Measurements from ENCODE around the gene CPN1.
"Not testable (repeated sequence)": the region's sequence is repeated elsewhere in the genome, so short reads cannot be mapped to it uniquely, and the experiment has no call there.

Gene CPN1

DNA sequence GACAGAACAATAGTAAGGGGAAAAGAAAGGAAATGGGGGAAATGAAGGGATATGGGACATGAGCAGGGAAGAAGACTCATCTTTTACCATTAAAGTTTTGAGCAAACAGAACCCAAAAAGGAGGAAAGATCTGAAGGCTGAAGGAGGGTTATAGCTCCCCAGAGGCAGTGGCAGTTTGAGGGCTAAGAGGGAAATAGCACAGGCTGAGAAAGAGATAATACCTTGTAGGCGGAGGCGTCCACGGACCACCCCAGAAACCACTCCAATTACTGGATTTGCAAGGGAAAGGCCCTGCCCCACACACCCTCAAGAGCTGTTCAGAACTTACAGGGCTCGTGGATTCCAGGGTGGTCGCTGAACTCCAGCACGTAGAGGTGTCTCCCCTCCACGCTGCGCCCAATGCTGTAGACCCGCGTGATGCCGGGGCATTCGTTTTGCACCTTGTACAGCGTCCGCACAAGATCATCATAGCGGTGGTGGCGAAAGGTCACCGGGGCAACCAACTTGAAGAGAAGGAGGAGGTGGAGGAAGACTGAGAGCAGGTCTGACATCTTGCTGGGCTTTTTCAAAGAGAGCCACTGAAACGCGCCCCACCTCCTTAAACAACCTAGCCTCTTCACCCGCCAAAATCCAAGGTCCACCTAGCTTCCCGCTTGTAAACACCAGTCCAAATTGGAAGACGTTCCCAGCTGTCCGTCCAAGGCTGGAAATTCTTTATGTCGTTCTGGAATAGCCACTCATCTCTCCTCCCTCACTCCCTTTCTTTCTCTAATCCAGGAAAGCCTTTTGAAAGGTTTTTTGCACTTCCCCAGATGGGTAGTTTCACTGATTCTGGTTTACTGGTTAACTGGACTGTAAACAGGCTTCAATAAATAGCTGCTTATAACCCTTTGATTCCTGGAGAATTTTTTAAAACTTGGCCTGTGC is at the start of gene CPN1:
TSS of gene CPN1 (minus strand) at position 795 of the 927 bp plus-strand sequence. CDS start at position 551, 244 bp downstream.
- no peaks in the 10 kb centered on the region for H3K36me3 ChIP-seq (ENCODE audit: insufficient read depth, low read length)
- H2AFZ ChIP-seq (ENCODE audit: low read depth, low read length) = no peak within 1 kb of the TSS
- H3K9me3 ChIP-seq (ENCODE audit: low read length) = no peaks in the 10 kb centered on the region
- peaks cover 5% of the 10 kb centered on the region for H3K27me3 ChIP-seq (ENCODE audit: insufficient read depth, low read length)
- no peaks in the 10 kb centered on the region for H3K4me1 ChIP-seq (ENCODE audit: insufficient read depth, low read length)
- no peak within 1 kb of the TSS for H3K4me3 ChIP-seq (ENCODE audit: low read length)

DNA sequence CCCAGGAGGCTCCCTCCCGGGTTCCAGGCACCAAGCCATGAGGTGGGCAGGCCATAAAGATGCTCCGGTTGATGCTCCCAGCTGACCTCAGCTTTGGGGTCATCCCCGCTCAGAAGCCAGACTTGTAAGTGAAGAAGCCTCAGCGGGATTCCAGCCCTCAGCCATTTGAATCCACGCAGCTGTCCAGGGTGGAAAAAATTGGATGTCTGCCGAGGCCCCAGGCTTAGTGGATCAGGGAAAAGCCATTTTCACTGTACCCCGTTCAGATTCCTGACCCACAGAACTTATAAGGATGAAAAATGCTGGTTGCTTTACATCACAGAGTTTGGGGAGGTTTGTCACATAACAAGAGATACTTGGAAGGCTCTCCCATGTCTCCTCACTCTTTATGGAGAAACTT is 49.2 kb upstream of the CPN1 start:
- H3K36me3 ChIP-seq (ENCODE audit: insufficient read depth, low read length) = no peaks in the 10 kb centered on the region
- no peaks in the 10 kb centered on the region for H3K9me3 ChIP-seq (ENCODE audit: low read length)
- H3K27me3 ChIP-seq (ENCODE audit: insufficient read depth, low read length) = no peaks in the 10 kb centered on the region
- no peak overlapping the region for H2AFZ ChIP-seq (ENCODE audit: low read depth, low read length)
- no peaks in the 10 kb centered on the region for H3K4me1 ChIP-seq (ENCODE audit: insufficient read depth, low read length)
- no peak overlapping the region for H3K4me3 ChIP-seq (ENCODE audit: low read length)

DNA sequence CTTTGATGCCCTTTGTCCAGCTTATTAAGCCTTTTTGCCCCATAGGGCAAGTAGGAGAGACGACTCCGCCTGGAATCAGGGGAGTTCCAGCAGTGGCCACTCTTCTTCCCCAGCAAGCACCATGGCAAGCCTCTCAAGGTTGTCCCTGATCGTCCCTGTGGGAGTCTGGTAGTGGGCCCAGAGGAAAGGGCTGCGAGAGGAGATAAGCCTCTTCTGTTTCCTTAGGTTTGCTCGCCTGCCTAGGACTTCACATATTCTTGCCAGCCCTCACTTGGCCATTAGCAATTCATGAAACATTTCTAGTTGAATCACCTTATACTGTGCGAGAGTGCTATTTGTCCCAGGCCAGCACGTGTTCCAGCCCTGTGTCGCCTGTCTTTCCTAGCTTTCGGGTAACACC is 47.8 kb upstream of the CPN1 start:
- Histone ChIP-seq H2AFZ (ENCODE audit: low read depth, low read length) (no peak overlapping the region), H3K4me1 (ENCODE audit: insufficient read depth, low read length) (no peaks in the 10 kb centered on the region), H3K36me3 (ENCODE audit: insufficient read depth, low read length) (no peaks in the 10 kb centered on the region), H3K4me3 (ENCODE audit: low read length) (no peak overlapping the region), H3K9me3 (ENCODE audit: low read length) (no peaks in the 10 kb centered on the region), H3K27me3 (ENCODE audit: insufficient read depth, low read length) (no peaks in the 10 kb centered on the region)

DNA sequence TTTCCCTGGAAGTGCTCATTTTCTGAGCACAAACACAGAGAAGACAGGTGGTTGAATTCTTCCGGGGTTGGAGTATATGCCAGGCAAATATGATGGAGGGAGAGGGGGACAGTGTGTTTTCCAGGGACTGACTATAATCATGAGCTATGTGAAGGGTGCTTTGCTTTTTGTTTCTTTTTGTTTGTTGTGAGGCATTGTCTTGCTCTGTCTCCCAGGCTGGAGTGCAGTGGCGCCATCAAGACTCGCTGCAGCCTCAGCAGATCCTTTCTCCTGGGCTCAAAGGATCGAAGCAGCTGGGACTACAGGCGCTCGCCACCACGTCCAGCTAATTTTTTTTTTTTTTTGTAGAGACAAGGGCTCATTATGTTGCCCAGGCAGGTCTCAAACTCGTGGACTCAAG is 47.3 kb upstream of the CPN1 start:
- no peak overlapping the region for H2AFZ ChIP-seq (ENCODE audit: low read depth, low read length)
- no peaks in the 10 kb centered on the region for H3K9me3 ChIP-seq (ENCODE audit: low read length)
- no peaks in the 10 kb centered on the region for H3K4me1 ChIP-seq (ENCODE audit: insufficient read depth, low read length)
- H3K36me3 ChIP-seq (ENCODE audit: insufficient read depth, low read length) = no peaks in the 10 kb centered on the region
- H3K4me3 ChIP-seq (ENCODE audit: low read length) = no peak overlapping the region
- no peaks in the 10 kb centered on the region for H3K27me3 ChIP-seq (ENCODE audit: insufficient read depth, low read length)

DNA sequence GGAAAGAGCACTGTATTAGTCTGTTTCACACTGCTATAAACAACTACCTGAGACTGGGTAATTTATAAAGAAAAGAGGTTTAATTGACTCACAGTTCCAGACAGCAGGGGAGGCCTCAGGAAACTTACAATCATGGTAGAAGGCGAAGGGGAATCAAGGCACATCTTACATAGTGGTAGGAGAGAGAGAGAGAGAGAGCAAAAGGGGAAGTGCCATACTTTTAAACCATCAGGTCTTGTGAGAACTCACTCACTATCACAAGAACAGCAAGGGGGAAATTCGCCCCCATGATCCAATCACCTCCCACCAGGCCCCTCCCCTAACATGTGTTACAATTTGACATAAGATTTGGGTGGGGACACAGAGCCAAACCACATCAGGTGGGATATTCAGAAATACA is 43.7 kb upstream of the CPN1 start:
- not testable (repeated sequence) for H2AFZ ChIP-seq (ENCODE audit: low read depth, low read length); H3K9me3 ChIP-seq (ENCODE audit: low read length); H3K4me1 ChIP-seq (ENCODE audit: insufficient read depth, low read length); H3K36me3 ChIP-seq (ENCODE audit: insufficient read depth, low read length); H3K27me3 ChIP-seq (ENCODE audit: insufficient read depth, low read length); H3K4me3 ChIP-seq (ENCODE audit: low read length)

DNA sequence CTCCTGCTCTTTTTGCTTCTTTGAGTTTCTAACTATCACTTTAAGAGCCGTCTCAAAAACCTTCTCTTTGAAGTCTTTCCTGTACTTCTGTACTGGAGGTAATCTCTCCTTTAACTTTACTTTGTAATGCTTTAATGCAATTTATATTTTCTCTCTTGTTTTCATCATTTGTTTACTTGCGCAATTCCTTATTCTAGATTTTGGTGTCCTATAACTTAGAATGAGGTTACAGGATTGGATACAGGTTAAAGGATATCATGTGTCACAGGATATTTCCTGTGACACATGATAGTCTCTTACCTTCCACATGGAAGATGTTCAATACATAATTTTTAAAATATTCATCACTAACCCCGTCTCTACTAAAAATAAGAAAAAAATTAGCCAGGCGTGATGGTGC is 42.4 kb upstream of the CPN1 start:
- H3K4me1 ChIP-seq (ENCODE audit: insufficient read depth, low read length) = no peaks in the 10 kb centered on the region
- no peaks in the 10 kb centered on the region for H3K27me3 ChIP-seq (ENCODE audit: insufficient read depth, low read length)
- H3K9me3 ChIP-seq (ENCODE audit: low read length) = no peaks in the 10 kb centered on the region
- H3K4me3 ChIP-seq (ENCODE audit: low read length) = no peak overlapping the region
- H2AFZ ChIP-seq (ENCODE audit: low read depth, low read length) = no peak overlapping the region
- H3K36me3 ChIP-seq (ENCODE audit: insufficient read depth, low read length) = no peaks in the 10 kb centered on the region

DNA sequence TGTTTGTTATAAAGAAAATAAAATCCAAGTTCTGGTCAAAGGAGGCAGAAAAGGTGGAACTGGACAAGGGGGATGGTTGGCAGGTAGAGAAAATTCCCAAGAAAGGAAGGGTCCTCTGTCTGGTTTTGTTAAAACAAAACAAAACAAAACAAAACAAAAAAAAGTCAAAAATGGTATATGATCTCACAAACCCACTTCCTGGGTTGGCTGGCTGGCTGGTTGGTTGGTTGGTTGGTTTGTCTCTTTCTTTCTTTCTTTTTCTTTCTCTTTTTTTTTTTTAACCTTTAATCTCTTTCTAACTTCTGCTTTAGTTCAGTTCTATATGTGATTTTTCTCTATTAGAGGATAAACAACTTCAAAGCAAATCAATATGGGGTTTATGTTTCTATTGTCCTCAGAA is 41.1 kb upstream of the CPN1 start:
- Histone ChIP-seq H3K9me3 (ENCODE audit: low read length) (no peaks in the 10 kb centered on the region), H3K4me3 (ENCODE audit: low read length) (no peak overlapping the region), H3K4me1 (ENCODE audit: insufficient read depth, low read length) (no peaks in the 10 kb centered on the region), H2AFZ (ENCODE audit: low read depth, low read length) (no peak overlapping the region), H3K36me3 (ENCODE audit: insufficient read depth, low read length) (no peaks in the 10 kb centered on the region), H3K27me3 (ENCODE audit: insufficient read depth, low read length) (peaks cover 3% of the 10 kb centered on the region)

DNA sequence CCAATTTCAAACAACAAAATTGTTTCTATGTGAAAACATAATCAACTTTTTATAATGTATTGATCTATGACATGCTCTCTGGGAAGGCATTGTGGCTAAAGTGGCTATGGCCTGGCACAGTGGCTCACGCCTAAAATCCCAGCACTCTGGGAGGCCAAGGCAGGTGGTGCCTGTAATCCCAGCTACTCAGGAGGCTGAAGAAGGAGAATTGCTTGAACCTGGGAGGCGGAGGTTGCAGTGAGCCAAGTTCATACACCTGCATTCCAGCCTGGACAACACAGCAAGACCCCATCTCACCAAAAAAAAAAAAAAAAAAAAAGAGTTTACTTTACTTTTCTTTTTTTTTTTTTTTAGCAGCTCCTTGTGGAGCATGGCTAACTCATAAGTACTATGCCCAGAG is 38.9 kb upstream of the CPN1 start:
- Histone ChIP-seq H2AFZ (ENCODE audit: low read depth, low read length) (no peak overlapping the region), H3K9me3 (ENCODE audit: low read length) (no peaks in the 10 kb centered on the region), H3K36me3 (ENCODE audit: insufficient read depth, low read length) (no peaks in the 10 kb centered on the region), H3K4me1 (ENCODE audit: insufficient read depth, low read length) (no peaks in the 10 kb centered on the region), H3K27me3 (ENCODE audit: insufficient read depth, low read length) (peaks cover 3% of the 10 kb centered on the region), H3K4me3 (ENCODE audit: low read length) (no peak overlapping the region)

DNA sequence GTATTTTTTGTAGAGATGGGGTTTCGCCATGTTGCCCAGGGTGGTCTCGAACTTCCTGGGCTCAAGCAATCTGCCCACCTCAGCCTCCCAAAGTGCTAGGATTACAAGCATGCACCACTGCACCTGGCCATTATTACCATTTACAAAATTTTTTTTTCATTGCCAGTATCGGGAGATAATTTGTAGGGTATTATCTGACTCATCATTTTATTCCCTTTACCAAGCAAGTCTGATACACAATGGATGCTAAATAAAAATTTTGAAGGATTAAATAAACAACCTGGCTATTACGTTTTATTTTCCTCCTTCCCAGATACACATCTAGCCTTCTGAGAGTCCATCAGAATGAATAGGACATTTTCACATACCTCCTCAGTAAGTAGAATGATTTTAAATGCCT is 38.1 kb upstream of the CPN1 start:
- Histone ChIP-seq H3K4me3 (ENCODE audit: low read length) (no peak overlapping the region), H3K27me3 (ENCODE audit: insufficient read depth, low read length) (peaks cover 3% of the 10 kb centered on the region), H2AFZ (ENCODE audit: low read depth, low read length) (no peak overlapping the region), H3K9me3 (ENCODE audit: low read length) (no peaks in the 10 kb centered on the region), H3K36me3 (ENCODE audit: insufficient read depth, low read length) (no peaks in the 10 kb centered on the region), H3K4me1 (ENCODE audit: insufficient read depth, low read length) (no peaks in the 10 kb centered on the region)

DNA sequence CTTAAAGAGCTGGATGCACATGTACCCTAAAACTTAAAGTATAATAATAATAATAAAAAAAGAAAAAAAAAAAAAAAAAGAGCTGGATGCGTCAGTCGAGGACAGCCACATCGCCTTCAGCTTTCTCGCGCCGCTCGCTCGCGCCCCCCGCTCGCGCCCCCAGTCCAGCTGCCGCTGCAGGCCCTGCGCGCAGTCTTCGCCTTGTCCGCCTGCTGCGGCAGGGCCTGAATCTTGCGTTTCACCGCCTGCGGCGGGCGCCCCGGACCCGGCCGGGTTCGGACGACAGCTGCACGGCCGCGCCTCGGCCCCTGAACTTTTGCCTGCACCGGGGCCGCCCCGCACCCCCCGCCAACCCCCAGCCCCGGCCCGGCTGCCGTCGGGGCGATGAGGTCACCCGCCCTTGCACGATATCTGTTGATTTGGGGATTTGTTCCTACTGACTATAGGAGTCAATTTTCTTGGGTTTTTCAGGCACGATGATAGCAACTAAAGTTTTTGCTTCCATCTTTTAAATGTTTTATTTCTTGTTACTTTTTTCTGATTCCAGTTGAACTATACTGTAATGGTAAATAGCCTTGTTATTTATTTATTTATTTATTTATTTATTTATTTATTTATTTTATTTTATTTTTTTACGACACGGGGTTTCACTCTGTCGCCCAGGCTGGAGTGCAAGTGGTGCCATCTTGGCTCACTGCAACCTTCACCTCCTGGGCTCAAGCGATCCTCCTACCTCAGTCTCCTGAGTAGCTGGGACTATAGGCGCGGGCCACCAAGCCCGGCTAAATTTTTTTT is 33.5 kb upstream of the CPN1 start:
- Histone ChIP-seq H3K4me3 (ENCODE audit: low read length) (no peak overlapping the region), H3K4me1 (ENCODE audit: insufficient read depth, low read length) (no peaks in the 10 kb centered on the region), H3K27me3 (ENCODE audit: insufficient read depth, low read length) (peaks cover 3% of the 10 kb centered on the region), H3K36me3 (ENCODE audit: insufficient read depth, low read length) (no peaks in the 10 kb centered on the region), H3K9me3 (ENCODE audit: low read length) (no peaks in the 10 kb centered on the region), H2AFZ (ENCODE audit: low read depth, low read length) (no peak overlapping the region)

DNA sequence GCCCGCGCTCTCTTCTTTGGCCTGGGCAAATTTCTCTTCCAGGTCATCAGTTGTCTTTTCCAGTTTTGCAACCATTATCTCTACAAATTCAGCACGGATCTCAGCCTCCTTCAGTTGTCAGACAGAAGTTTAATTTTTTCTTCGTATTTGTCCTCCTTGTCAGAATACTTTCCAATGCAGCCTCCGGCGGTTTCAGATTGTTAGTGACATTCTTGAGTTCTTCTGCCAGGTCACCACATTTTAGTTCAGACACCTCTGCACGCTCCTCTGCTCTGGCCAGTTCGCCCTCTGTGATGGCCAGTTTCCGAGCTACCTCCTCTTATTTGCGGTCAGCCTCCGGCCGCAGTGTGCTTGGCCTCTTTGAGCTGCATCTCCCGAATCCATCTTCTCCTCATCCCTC is 32.8 kb upstream of the CPN1 start:
- H2AFZ ChIP-seq (ENCODE audit: low read depth, low read length) = no peak overlapping the region

DNA sequence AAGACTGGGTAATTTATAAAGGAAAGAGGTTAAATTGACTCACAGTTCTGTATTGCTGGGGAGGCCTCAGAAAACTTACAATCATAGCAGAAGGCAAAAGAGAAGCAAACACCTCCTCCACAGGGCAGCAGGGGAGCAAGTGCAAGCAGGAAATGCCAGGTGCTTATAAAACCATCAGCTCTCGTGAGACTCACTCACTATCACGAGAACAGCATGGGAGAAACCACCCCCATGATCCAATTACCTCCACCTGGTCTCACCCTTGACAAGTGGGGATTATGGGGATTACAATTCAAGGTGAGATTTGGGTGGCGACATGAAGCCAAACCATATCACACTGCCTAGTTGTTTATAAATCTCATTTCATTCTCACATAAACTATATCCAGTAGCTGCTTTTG is 28.0 kb upstream of the CPN1 start:
- H3K9me3 ChIP-seq (ENCODE audit: low read length) = no peaks in the 10 kb centered on the region
- H2AFZ ChIP-seq (ENCODE audit: low read depth, low read length) = no peak overlapping the region
- no peaks in the 10 kb centered on the region for H3K4me1 ChIP-seq (ENCODE audit: insufficient read depth, low read length)
- peaks cover 4% of the 10 kb centered on the region for H3K27me3 ChIP-seq (ENCODE audit: insufficient read depth, low read length)
- H3K4me3 ChIP-seq (ENCODE audit: low read length) = no peak overlapping the region
- H3K36me3 ChIP-seq (ENCODE audit: insufficient read depth, low read length) = no peaks in the 10 kb centered on the region

More for the DNA sequence above, 32.8 kb upstream of the CPN1 start:
- Histone ChIP-seq H3K4me3 (ENCODE audit: low read length) (no peak overlapping the region), H3K4me1 (ENCODE audit: insufficient read depth, low read length) (no peaks in the 10 kb centered on the region), H3K9me3 (ENCODE audit: low read length) (no peaks in the 10 kb centered on the region), H3K36me3 (ENCODE audit: insufficient read depth, low read length) (no peaks in the 10 kb centered on the region), H3K27me3 (ENCODE audit: insufficient read depth, low read length) (peaks cover 3% of the 10 kb centered on the region)

DNA sequence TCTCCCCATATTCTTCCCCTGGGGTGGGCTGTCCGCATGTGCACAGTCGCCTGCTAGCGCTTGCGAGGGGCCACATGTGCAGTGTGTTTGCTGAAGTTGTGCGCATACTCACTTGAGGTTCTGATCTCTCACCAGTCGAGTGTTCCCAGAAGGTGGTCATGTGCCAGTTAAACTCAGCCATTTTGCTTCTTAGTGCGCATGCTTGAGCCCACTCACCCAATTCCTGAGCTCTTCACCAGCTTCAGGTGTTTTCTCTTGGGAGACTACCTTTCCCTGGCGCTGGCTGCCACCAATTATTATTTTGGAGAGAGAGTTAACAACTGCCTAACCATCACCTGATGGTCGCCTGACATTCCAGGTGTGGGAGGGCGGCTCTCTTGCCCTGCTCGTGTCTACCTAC is 25.2 kb upstream of the CPN1 start:
- Histone ChIP-seq H3K9me3 (ENCODE audit: low read length) (no peaks in the 10 kb centered on the region), H3K4me1 (ENCODE audit: insufficient read depth, low read length) (no peaks in the 10 kb centered on the region), H3K36me3 (ENCODE audit: insufficient read depth, low read length) (no peaks in the 10 kb centered on the region), H3K4me3 (ENCODE audit: low read length) (no peak overlapping the region), H3K27me3 (ENCODE audit: insufficient read depth, low read length) (peaks cover 4% of the 10 kb centered on the region), H2AFZ (ENCODE audit: low read depth, low read length) (no peak overlapping the region)
